Ascending aorta (tissue), 2 donors: Measurements from ENCODE around the gene PHACTR2. TPM values are rescaled to one million over a fixed set of nuclear protein-coding genes. Genes with fewer than 3 reads are reported as not detected.

Source experiments
- DNase-seq, 2 donors: peaks; one replicate each; pipeline ENCODE4 v3.0.0-alpha.2; 2019; ENCODE audit warnings: low spot score in 2 of 2
- H3K27ac ChIP-seq, 2 donors: fragments of 200-600 bp; sonication (generic); one replicate each; pipeline ENCODE4 v1.5.1; 2016 to 2017; ENCODE audit warnings: mild to moderate bottlenecking in 1 of 2
- H3K27me3 ChIP-seq: fragments of 200-600 bp; sonication (generic); one replicate; pipeline ENCODE4 v1.5.1; 2017
- H3K36me3 ChIP-seq, 2 donors: fragments of 200-600 bp; sonication (generic); one replicate each; pipeline ENCODE4 v1.5.1; 2016
- H3K4me1 ChIP-seq, 2 donors: fragments of 200-600 bp; sonication (generic); one replicate each; pipeline ENCODE4 v1.5.1; 2016 to 2017; ENCODE audit warnings: mild to moderate bottlenecking in 1 of 2
- H3K4me3 ChIP-seq, 2 donors: fragments of 200-600 bp; sonication (generic); one replicate each; pipeline ENCODE4 v1.5.1; 2016 to 2017; ENCODE audit warnings: mild to moderate bottlenecking in 1 of 2
- H3K9me3 ChIP-seq, 2 donors: fragments of 200-600 bp; sonication (generic); one replicate each; pipeline ENCODE4 v1.5.1; 2016
- CTCF ChIP-seq, 3 experiments: fragments of 200-600 bp in 2 of 3; fragments of 450-650 bp in 1 of 3; sonication (generic) in 2 of 3; IDR thresholded peaks; one replicate each; pipeline ENCODE4 v1.5.1; 2016 to 2019; ENCODE audit warnings: antibody characterized with exemption in 3 of 3, mild to moderate bottlenecking in 1 of 3, moderate library complexity in 1 of 3
- intact Hi-C: fragments of 100-400 bp; cut with DNase I; formaldehyde crosslinking; loops from one replicate; pipeline ENCODE4 v1.15.1; 2023
- total RNA-seq: library from RNA; depleted of rRNA; stranded (reverse); fragments of >200 nt; gene quantifications from one replicate; pipeline ENCODE4 v1.1.0, GENCODE V29; 2016

The PHACTR2 gene
- total RNA-seq, 1 donor from 2014 or later = 112 TPM

DNA sequence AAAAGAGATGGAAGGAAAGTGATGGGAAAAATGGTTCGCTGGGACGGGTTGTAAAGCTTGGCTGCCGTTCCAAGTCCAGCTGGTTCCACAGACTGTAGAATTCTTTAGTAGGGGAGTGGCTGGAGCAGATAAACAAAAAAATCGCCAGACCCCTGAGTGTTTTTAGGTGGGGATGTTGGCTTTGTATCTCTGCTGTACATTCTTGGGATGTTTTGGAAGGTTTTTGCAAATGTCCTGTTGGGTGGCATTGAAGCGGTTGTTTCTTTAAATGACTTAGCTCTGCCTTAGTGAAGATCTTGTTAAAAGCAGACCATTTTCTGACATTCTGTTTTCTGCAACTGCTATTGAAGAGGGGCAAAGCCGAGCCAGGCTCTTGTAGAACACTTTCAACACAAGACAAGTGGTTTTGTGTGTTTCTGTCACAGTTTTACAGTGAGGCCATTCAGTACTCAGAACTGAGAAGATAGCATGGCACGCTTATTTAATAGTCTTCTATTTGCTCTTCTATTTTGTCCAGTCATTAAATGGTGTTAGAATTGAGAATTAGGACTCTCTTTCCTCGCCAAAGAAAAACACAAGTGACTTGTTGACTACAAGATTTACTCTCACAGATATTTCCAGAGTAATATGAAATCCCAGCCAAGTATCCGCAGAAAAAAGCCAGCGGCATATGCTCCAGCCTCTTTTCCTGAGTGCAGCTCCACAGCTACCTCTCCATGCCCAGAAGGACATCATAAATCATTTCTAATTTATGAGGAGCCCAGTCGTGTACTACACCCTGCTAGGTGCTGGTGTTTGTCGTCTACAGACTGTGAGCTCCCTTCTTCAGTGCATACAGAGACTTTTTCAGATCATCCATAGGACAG is 65.8 kb downstream of the PHACTR2 start:
- H3K36me3 ChIP-seq = no peaks in the 10 kb centered on the region
- DNase-seq = no peak
- H3K27ac ChIP-seq = peak overlapping the region; percentile 80 to 86
- H3K4me1 ChIP-seq = peaks cover 9 to 39% of the 10 kb centered on the region in 2 donors
- no peaks in the 10 kb centered on the region for H3K27me3 ChIP-seq
- no peaks in the 10 kb centered on the region for H3K9me3 ChIP-seq
- intact Hi-C loops = loop anchor here (2.0 to 5.0 kb wide), 3 partner anchors 46 to 99 kb away; partner anchors contain the start of gene LTV1
- H3K4me3 ChIP-seq = peak overlapping the region; percentile 14 to 25
- no peak for TF ChIP-seq CTCF (IDR thresholded peaks at IDR 0.05)

DNA sequence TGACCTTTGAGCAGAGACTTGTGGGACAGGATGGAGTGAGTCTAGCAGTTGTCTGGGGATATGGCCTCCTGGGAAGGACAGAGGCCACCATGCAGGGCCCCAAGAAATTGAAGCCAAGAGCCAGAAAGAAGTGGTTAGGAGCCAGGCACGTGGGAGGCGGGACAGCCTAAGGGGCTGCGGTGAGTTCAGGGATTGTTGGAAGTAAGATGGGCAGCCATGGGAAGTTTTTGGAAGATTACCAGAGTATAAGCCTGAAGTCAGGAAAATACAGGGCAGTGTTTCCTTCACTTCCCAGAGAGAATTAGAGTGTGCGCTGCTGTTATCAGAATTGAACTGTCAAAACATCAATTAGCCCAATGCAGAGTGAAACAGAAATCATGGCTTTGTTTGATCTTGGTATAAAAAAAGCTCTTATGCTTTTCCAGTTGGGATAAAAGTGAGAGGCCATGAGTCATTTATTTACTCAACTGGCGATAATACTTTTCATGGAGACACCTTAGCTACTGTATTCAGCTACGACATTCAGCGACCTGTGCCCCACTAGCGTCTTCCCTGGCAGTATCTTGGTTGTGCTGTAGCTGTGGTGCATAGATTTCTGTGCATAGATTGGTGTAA is 66.9 kb downstream of the PHACTR2 start:
- H3K4me1 ChIP-seq = peaks cover 9 to 39% of the 10 kb centered on the region in 2 donors
- DNase-seq = no peak
- no peaks in the 10 kb centered on the region for H3K36me3 ChIP-seq
- intact Hi-C loops = loop anchor here (2.0 to 5.0 kb wide), 4 partner anchors 47 to 167 kb away; partner anchors contain the start of gene LTV1
- peak overlapping the region; percentile 80 to 86 for H3K27ac ChIP-seq
- H3K4me3 ChIP-seq = no peak overlapping the region
- H3K9me3 ChIP-seq = no peaks in the 10 kb centered on the region
- H3K27me3 ChIP-seq = no peaks in the 10 kb centered on the region
- TF ChIP-seq CTCF (IDR thresholded peaks at IDR 0.05) = no peak

GRCh38 chr6:143745166-143746133 is 67.7 kb downstream of the PHACTR2 start:
- Histone ChIP-seq H3K27me3 (no peaks in the 10 kb centered on the region), H3K4me1 (peaks cover 9 to 39% of the 10 kb centered on the region in 2 donors), H3K36me3 (no peaks in the 10 kb centered on the region), H3K4me3 (peak overlapping the region; percentile 41 to 44), H3K27ac (peak overlapping the region; percentile 80 to 86), H3K9me3 (no peaks in the 10 kb centered on the region)
- DNase-seq = peak in 1 of 2 donors; percentile 70
- TF ChIP-seq CTCF (IDR thresholded peaks at IDR 0.05) = no peak
- intact Hi-C loops = loop anchor here (2.0 to 5.0 kb wide), 3 partner anchors 67 to 168 kb away; partner anchors contain the start of gene LTV1

DNA sequence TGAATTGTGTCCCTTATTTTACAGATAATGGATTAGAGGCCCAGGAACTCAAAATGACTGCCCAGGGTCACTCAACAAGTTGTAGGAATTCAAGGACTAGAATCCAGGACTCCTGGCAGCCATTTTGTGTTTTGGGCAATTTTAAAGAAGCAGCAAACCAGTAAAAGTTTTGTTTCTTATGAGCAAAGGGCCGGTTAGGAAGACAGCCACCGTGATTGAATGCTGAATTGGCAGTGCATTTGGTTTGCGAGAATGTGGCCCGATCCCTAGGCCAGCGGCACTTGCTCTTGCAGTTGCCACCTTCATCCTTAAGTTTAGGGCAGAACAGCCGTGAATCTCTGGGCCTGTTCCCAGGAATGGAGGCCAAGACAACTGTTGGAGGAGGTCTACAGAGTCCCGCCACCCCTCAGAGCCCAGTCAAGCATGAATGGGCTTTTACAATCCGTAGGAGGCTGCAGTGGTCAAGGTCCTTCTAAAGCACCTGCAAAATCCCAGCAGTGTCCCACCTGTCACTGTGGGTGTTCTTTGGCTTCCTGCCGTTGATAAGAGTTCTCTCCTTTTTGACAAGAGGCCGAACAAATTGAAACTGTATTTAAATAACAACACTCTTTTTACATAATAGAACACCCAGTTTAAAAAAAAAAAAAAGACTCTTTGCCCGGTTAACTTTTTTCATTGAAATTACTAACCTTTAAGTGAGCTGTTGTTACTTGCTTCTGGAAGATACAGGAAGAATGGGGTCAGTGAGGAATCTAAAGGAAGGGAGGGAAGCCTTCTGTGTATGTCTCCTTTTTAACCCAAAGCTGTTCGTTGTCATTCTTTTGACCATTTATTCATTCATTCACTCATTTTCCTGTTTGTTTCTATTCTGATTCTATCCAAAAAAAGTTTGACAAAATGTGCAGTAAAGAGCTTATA is 68.7 kb downstream of the PHACTR2 start:
- Histone ChIP-seq H3K36me3 (no peaks in the 10 kb centered on the region), H3K27me3 (no peaks in the 10 kb centered on the region), H3K27ac (peak overlapping the region; percentile 80 to 86), H3K9me3 (no peaks in the 10 kb centered on the region), H3K4me1 (peaks cover 9 to 39% of the 10 kb centered on the region in 2 donors), H3K4me3 (peak overlapping the region; percentile 41 to 44)
- no peak for TF ChIP-seq CTCF (IDR thresholded peaks at IDR 0.05)
- intact Hi-C loops = loop anchor here (5.0 kb wide), 1 partner anchor 169 kb away; no protein-coding TSS in a partner anchor
- no peak for DNase-seq
